Gastroesophageal sphincter (tissue), 4 donors: ENCODE data around the gene PARD6G. TPM values are rescaled to one million over a fixed set of nuclear protein-coding genes. Genes with fewer than 3 reads are reported as not detected.

Source experiments
- ATAC-seq: fragments of 150-250 bp; one replicate; pipeline ENCODE4 v1.9.1; 2016; ENCODE audit warnings: mild to moderate bottlenecking, moderate library complexity
- H3K27ac ChIP-seq, 4 donors: fragments of 200-600 bp; sonication (generic) in 3 of 4; 1 replicate in 3 of 4; 2 replicates in 1 of 4; pipeline ENCODE4 v1.5.1; 2016 to 2019
- H3K27me3 ChIP-seq: fragments of 200-600 bp; sonication (generic); one replicate; pipeline ENCODE4 v1.5.1; 2019
- H3K36me3 ChIP-seq, 2 donors: fragments of 200-600 bp; sonication (generic); one replicate each; pipeline ENCODE4 v1.5.1; 2019; ENCODE audit warnings: control low read depth in 1 of 2
- H3K4me1 ChIP-seq, 3 donors: fragments of 200-600 bp; sonication (generic); 1 replicate in 2 of 3; 2 replicates in 1 of 3; pipeline ENCODE4 v1.5.1; 2016 to 2019; ENCODE audit warnings: control low read depth in 2 of 3
- H3K4me3 ChIP-seq, 2 donors: fragments of 200-600 bp; sonication (generic); one replicate each; pipeline ENCODE4 v1.5.1; 2019; ENCODE audit warnings: mild to moderate bottlenecking in 1 of 2, moderate library complexity in 1 of 2
- H3K9me3 ChIP-seq, 3 donors: fragments of 200-600 bp; sonication (generic); one replicate each; pipeline ENCODE4 v1.5.1; 2017 to 2019; ENCODE audit warnings: control low read depth in 2 of 3
- EP300 ChIP-seq: sonication (generic); formaldehyde crosslinking; IDR thresholded peaks from one replicate; pipeline ENCODE4 v1.6.1; 2017; ENCODE audit warnings: antibody characterized with exemption, mild to moderate bottlenecking
- POLR2A ChIP-seq, 2 donors: fragments of 450-650 bp; IDR thresholded peaks; one replicate each; pipeline ENCODE4 v1.6.1; 2017; ENCODE audit warnings: antibody characterized with exemption in 2 of 2, mild to moderate bottlenecking in 2 of 2, moderate library complexity in 1 of 2
- POLR2AphosphoS5 ChIP-seq: sonication (generic); formaldehyde crosslinking; IDR thresholded peaks from one replicate; pipeline ENCODE4 v1.6.1; 2017; ENCODE audit warnings: antibody characterized with exemption
- WGBS, 2 donors: methylation state at CpG; one replicate each; pipeline ENCODE4 v1.1.5; 2018; ENCODE audit warnings: low coverage in 1 of 2; 5-methylcytosine and 5-hydroxymethylcytosine counted together
- total RNA-seq, 4 donors: library from RNA; depleted of rRNA; stranded (reverse); fragments of >200 nt; gene quantifications; one replicate each; pipeline ENCODE4 v1.1.0, GENCODE V29; 2016
- TF ChIP-seq, protein P1 (sequence below), 4 experiments: fragments of 200-600 bp in 2 of 4; fragments of 450-650 bp in 2 of 4; sonication (generic) in 1 of 4; IDR thresholded peaks; one replicate each; pipeline ENCODE4 v1.5.1; 2017 to 2019; ENCODE audit warnings: antibody characterized with exemption in 4 of 4, mild to moderate bottlenecking in 2 of 4, moderate library complexity in 2 of 4

PARD6G gene
- total RNA-seq, 4 donors from 2014 or later: 3.7 to 14.0 (median 8.6) TPM

DNA sequence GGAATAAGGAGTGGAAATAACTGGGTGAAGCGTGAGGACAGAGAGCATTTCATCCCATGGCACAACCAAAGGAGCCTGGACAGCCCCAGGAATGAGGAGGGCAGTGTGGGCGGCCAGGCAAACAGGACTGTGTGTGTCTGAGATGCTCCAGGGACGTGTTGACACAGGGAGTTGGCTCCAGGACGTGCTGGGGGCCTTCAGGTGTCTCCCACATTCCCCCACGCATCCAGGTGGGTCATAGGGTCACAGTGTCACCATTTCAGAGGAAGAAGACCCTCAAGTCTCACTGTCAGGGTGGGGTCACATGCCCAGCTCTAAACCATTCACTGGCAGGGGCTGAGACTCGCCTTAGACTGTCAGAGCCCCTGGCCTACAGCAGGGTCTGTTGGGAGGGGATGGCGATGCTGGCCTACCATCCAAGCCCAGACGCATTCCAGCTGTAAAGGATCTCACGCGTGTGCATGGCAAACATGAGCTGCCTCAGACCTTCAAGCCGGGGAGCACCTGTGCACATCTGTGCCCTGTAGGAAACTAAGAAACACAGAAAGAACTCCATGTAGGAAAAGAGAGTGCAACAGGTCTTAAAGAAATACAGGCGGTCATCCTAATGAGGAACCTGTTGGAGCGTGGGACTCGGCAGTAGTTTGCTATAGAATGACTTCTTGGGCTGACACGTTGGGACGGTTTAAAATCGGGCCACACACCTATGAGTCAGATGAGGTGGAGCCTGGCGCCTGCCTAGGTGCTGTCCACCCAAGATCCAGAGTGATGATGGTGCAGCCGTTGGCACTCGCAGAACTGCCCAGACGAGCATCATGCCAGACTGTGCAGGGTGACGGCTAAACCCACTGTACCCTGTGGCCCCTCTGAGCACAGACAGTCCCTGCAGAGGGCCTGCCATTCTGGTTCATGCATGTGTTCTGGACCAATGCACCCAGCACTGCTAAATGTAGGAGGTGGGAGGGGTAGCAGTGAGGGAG lies 17.3 kb downstream of the PARD6G start:
- no peaks in the 10 kb centered on the region for H3K36me3 ChIP-seq
- H3K27ac ChIP-seq: no peak overlapping the region

DNA sequence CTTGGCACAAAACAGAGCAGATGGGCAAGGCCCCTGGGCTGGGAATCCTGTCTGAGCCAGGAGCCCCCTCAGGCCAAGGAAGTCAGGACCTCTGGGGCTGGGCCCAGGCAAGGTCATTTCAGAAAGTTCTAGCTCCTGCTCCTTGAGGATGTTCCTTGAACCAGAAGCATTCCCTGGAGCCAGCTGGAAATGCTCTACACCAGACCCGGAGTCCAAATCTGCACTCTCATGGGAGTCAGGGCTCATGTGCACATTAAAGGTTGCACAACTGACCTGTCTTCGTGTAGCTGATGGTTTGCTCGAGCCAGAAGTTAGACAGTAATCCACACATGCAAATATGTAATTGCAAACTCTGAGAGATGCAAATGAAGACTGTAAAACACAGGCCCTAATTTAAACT lies 18.0 kb downstream of the PARD6G start:
- TF ChIP-seq EP300: no peak
- Histone ChIP-seq H3K4me3 (no peak overlapping the region), H3K9me3 (no peaks in the 10 kb centered on the region), H3K36me3 (no peaks in the 10 kb centered on the region), H3K27me3 (no peaks in the 10 kb centered on the region), H3K4me1 (no peaks in the 10 kb centered on the region), H3K27ac (no peak overlapping the region)
- whole genome bisulfite sequencing, 2 donors: 45 to 56% methylated on average over 3 of the region's 3 CpGs
- ATAC-seq: no peak

More for the DNA sequence above, 17.3 kb downstream of the PARD6G start:
- ATAC-seq: no peak
- Histone ChIP-seq H3K9me3 (no peaks in the 10 kb centered on the region), H3K4me1 (no peaks in the 10 kb centered on the region), H3K27me3 (no peaks in the 10 kb centered on the region), H3K4me3 (no peak overlapping the region)
- WGBS, 2 donors: 92 to 100% methylated on average over 1 to 14 of the region's 22 CpGs
- no peak for TF ChIP-seq EP300
- TF ChIP-seq POLR2A (IDR thresholded peaks at IDR 0.05): no peak
- TF ChIP-seq, protein P1, sequence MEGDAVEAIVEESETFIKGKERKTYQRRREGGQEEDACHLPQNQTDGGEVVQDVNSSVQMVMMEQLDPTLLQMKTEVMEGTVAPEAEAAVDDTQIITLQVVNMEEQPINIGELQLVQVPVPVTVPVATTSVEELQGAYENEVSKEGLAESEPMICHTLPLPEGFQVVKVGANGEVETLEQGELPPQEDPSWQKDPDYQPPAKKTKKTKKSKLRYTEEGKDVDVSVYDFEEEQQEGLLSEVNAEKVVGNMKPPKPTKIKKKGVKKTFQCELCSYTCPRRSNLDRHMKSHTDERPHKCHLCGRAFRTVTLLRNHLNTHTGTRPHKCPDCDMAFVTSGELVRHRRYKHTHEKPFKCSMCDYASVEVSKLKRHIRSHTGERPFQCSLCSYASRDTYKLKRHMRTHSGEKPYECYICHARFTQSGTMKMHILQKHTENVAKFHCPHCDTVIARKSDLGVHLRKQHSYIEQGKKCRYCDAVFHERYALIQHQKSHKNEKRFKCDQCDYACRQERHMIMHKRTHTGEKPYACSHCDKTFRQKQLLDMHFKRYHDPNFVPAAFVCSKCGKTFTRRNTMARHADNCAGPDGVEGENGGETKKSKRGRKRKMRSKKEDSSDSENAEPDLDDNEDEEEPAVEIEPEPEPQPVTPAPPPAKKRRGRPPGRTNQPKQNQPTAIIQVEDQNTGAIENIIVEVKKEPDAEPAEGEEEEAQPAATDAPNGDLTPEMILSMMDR (IDR thresholded peaks at IDR 0.05): no peak
- no peak for TF ChIP-seq POLR2AphosphoS5

DNA sequence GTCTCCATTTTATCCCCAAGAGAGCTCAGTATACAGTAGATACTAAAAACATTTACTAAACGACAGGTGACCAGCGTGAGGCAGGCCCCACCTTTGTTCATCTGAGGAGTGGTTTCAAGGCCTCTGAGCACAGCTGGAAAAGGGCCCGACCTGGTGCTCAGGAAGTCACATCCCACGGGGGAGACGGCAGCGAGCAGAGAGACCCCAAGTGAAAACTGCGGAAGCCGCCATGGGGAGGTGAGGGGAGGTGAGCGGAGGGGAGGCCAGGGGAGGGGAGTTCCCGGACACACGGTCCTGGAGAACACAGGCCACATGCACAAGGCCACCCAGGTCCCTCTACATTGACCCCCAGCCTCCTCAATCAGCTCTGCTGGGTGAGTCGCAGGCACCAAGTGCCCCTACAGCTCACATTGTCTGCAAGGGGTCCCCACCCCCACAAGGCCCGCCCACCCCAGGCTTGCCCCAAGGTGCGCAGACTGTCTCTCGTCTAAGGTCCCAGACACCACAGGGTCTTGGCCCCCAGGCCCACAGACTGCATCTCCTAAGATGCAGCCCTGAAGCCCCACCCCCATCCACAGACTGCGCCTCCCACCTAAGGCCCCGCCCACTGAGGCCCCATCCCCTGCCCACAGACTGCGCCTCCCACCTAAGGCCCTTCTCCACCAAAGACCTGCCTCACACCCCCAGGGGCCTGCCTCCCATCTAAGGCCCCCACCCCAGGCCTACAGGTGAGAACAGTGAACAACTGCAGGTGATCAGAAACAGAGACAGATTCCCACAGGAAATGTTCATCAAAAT lies 19.1 kb downstream of the PARD6G start:
- no peak overlapping the region for H3K4me3 ChIP-seq
- no peak for ATAC-seq
- H3K4me1 ChIP-seq: no peaks in the 10 kb centered on the region
- H3K36me3 ChIP-seq: no peaks in the 10 kb centered on the region
- no peak overlapping the region for H3K27ac ChIP-seq
- TF ChIP-seq, protein P1 (IDR thresholded peaks at IDR 0.05): no peak
- TF ChIP-seq EP300 (no peak), POLR2AphosphoS5 (no peak), POLR2A (IDR thresholded peaks at IDR 0.05) (no peak)
- no peaks in the 10 kb centered on the region for H3K27me3 ChIP-seq
- H3K9me3 ChIP-seq: no peaks in the 10 kb centered on the region
- 77% methylated on average over 4 of the region's 18 CpGs; no CpG with 5 or more reads in 1 of the 2 donors for WGBS, 2 donors

DNA sequence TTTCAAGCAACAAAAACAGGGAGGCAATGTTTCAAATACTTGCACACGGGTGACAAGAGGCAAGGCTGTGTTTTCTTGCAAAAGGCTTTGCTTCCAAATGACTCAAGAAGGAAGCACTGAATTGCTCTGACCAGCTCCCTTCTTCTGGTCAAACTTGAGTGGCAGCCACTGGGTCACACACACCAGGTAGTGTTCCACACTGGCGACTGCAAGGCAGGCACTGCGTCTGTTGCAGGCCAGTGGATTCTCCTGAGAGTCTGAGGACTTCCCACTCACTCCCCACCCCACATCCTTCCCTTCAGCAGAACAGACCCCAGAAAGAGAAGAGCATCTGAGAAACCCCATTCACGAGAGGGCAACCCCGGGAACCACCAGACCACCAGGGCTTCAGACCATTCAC lies 19.8 kb downstream of the PARD6G start:
- no peak overlapping the region for H3K27ac ChIP-seq
- no peaks in the 10 kb centered on the region for H3K4me1 ChIP-seq
- no peaks in the 10 kb centered on the region for H3K27me3 ChIP-seq
- ATAC-seq: no peak
- TF ChIP-seq, protein P1 (IDR thresholded peaks at IDR 0.05): no peak
- no peak for TF ChIP-seq EP300
- no peak for TF ChIP-seq POLR2A (IDR thresholded peaks at IDR 0.05)
- TF ChIP-seq POLR2AphosphoS5: no peak
- WGBS, 2 donors: 71% methylated on average over 5 of the region's 5 CpGs; no CpG with 5 or more reads in 1 of the 2 donors
- H3K4me3 ChIP-seq: no peak overlapping the region
- no peaks in the 10 kb centered on the region for H3K36me3 ChIP-seq
- no peaks in the 10 kb centered on the region for H3K9me3 ChIP-seq

DNA sequence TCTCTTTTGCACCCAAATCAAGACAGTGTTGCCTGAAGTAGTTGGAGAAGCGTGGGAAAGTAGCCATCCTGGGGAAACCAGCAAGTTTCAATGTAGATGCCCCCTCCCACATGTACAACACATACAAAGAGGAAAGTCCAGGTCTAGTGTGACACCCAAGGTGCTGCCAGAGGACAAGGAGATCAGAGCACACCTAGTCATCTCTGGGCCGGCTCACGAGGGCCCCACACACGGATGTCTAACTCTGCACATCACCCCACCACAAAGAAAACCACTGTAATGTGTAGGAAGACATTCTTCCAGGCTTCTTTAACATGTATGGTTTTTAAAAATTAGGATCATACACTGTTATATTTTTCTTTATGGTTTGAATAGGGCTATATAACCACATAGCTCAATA lies 21.6 kb downstream of the PARD6G start:
- no peaks in the 10 kb centered on the region for H3K27me3 ChIP-seq
- 86% methylated on average over 1 of the region's 4 CpGs; no CpG with 5 or more reads in 1 of the 2 donors for WGBS, 2 donors
- no peaks in the 10 kb centered on the region for H3K36me3 ChIP-seq
- no peak overlapping the region for H3K27ac ChIP-seq
- TF ChIP-seq POLR2AphosphoS5: no peak
- TF ChIP-seq, protein P1 (IDR thresholded peaks at IDR 0.05): no peak
- TF ChIP-seq POLR2A (IDR thresholded peaks at IDR 0.05): no peak
- no peak for TF ChIP-seq EP300
- H3K9me3 ChIP-seq: peaks cover 0 to 5% (median 0%) of the 10 kb centered on the region in 3 donors
- no peak overlapping the region for H3K4me3 ChIP-seq
- ATAC-seq: no peak
- no peaks in the 10 kb centered on the region for H3K4me1 ChIP-seq
